ENCODE results near the gene RASAL2.
A peak's percentile ranks its signal among the peaks of the same experiment; 100 is the strongest.

The RASAL2 gene

GRCh38 chr1:178209935-178210334 is 116.0 kb downstream of the RASAL2 start:
- no peak overlapping the region for H3K4me3 ChIP-seq (replicated peaks in 1 of 2; ENCODE audit: low read depth in 2 of 2, low read length in 2 of 2)
- TF ChIP-seq CTCF (IDR thresholded peaks at IDR 0.05; ENCODE audit: low read depth, low read length): no peak
- DNase-seq (ENCODE audit: low read depth in 2 of 2): no peak

GRCh38 chr1:178218550-178218949 is 124.6 kb downstream of the RASAL2 start:
- no peak overlapping the region for H3K4me3 ChIP-seq (replicated peaks in 1 of 2; ENCODE audit: low read depth in 2 of 2, low read length in 2 of 2)
- no peak for TF ChIP-seq CTCF (IDR thresholded peaks at IDR 0.05; ENCODE audit: low read depth, low read length)
- no peak for DNase-seq (ENCODE audit: low read depth in 2 of 2)

- no peak overlapping the region for H3K4me3 ChIP-seq (replicated peaks in 1 of 2; ENCODE audit: low read depth in 2 of 2, low read length in 2 of 2)
- no peak for TF ChIP-seq CTCF (IDR thresholded peaks at IDR 0.05; ENCODE audit: low read depth, low read length)
- peak; percentile 18 to 83 for DNase-seq (ENCODE audit: low read depth in 2 of 2)
Measured at GRCh38 chr1:178220094-178220493, 126.2 kb downstream of the RASAL2 start.

GRCh38 chr1:178223289-178223688 is 129.4 kb downstream of the RASAL2 start:
- no peak for DNase-seq (ENCODE audit: low read depth in 2 of 2)
- no peak overlapping the region for H3K4me3 ChIP-seq (replicated peaks in 1 of 2; ENCODE audit: low read depth in 2 of 2, low read length in 2 of 2)
- TF ChIP-seq CTCF (IDR thresholded peaks at IDR 0.05; ENCODE audit: low read depth, low read length): no peak

- TF ChIP-seq CTCF (IDR thresholded peaks at IDR 0.05; ENCODE audit: low read depth, low read length): no peak
- no peak overlapping the region for H3K4me3 ChIP-seq (replicated peaks in 1 of 2; ENCODE audit: low read depth in 2 of 2, low read length in 2 of 2)
- DNase-seq (ENCODE audit: low read depth in 2 of 2): no peak
Measured at GRCh38 chr1:178224358-178224757, 130.5 kb downstream of the RASAL2 start.

- TF ChIP-seq CTCF (IDR thresholded peaks at IDR 0.05; ENCODE audit: low read depth, low read length): no peak
- DNase-seq (ENCODE audit: low read depth in 2 of 2): no peak
- no peak overlapping the region for H3K4me3 ChIP-seq (replicated peaks in 1 of 2; ENCODE audit: low read depth in 2 of 2, low read length in 2 of 2)
Measured at GRCh38 chr1:178230881-178231409, 137.0 kb downstream of the RASAL2 start.

- no peak for TF ChIP-seq CTCF (IDR thresholded peaks at IDR 0.05; ENCODE audit: low read depth, low read length)
- no peak for DNase-seq (ENCODE audit: low read depth in 2 of 2)
- H3K4me3 ChIP-seq (replicated peaks in 1 of 2; ENCODE audit: low read depth in 2 of 2, low read length in 2 of 2): no peak overlapping the region
Measured at GRCh38 chr1:178232108-178232507, 138.2 kb downstream of the RASAL2 start.
